Activated T-helper 9 cell treated with anti-CD3 and anti-CD28 coated beads, Interleukin-2, amount 50 U/mL, for 16 hours (primary cell): ENCODE results near the gene PNPLA2.

Experiments used
- DNase-seq: peaks from one replicate; pipeline ENCODE4 v3.0.0-alpha.2; 2020; ENCODE audit warnings: low read depth

The PNPLA2 gene

DNA sequence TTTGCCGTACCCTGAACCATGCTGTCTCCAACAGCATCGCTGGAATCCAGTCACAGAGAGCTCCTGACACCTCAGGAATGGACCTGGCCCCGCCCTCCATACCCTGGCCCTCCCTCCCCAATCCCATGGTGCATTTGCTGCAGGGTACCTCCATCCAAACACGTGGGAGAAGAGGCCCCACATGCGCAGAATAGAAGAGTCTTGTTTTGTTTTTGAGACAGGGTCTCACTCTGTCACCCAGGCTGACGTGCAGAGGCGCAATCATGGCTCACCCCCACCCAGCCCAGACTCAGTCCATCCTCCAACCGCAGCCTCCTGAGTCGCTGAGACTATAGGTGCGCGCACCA lies 2.3 kb upstream of the PNPLA2 start:
- DNase-seq = no peak

DNA sequence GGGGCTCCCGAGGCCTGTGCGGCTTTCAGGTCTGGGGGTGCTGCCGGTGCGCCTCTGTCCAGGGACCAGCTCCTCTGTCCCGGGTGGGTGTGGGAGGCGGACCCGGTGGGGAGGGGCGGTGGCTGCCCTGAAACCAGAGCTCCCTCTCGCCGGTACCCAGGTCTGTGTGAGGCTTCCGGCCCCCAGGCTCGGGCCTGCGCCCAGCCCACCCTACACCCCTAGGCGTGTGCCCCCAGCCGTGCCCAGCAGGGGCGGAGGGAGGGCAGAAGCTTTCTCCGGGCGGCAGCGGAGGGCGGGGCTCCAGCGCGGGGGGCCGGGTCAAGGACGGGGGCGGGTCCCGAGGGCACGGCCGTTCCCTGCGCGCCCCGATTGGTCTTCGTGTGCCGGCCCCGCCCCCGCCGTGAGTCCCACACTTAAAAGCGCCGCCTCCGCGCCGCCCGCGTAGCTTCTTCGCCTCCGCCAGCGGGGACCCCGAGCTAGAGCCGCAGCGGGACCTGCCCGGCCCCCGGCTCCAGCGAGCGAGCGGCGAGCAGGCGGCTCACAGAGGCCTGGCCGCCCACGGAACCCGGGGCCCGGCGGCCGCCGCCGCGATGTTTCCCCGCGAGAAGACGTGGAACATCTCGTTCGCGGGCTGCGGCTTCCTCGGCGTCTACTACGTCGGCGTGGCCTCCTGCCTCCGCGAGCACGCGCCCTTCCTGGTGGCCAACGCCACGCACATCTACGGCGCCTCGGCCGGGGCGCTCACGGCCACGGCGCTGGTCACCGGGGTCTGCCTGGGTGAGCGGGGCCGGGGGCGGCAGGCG lies 616 bp downstream of the PNPLA2 start:
- peak; percentile 84 for DNase-seq

DNA sequence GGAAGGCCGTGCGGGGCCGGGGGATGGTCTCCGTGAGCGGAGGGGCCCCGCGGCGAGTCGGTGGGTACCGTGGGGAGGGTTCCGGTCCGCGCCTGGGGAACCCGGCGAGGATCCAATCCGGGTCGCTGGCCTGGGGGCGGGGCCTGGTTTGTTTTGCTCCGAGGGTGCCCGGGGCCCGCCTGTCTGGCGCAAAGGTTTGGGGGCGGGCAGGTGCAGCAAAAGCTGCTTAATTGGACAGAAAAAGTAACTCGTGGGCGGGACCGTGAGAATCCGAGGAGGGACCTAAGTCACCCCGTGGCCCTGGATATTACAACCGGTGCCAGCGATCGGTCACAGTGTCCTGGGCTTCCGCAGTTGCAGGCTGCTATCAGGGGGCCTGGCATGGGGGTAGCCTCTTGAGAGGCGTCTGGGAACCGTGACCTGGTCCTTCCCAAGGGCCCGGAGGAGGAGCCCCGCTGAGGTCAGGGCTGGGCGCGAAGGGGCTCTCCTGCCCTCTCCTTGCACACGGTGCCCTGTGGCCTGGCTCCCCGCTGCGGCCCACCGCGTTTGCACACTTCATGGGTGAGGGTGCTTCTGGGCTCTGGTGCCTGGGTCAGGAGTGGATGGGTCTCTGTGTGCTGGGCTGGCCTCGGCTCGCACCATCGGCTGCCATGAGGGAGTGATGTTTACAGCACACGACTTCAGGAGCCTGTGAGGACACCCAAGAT lies 1.4 kb downstream of the PNPLA2 start:
- DNase-seq = peak; percentile 86

DNA sequence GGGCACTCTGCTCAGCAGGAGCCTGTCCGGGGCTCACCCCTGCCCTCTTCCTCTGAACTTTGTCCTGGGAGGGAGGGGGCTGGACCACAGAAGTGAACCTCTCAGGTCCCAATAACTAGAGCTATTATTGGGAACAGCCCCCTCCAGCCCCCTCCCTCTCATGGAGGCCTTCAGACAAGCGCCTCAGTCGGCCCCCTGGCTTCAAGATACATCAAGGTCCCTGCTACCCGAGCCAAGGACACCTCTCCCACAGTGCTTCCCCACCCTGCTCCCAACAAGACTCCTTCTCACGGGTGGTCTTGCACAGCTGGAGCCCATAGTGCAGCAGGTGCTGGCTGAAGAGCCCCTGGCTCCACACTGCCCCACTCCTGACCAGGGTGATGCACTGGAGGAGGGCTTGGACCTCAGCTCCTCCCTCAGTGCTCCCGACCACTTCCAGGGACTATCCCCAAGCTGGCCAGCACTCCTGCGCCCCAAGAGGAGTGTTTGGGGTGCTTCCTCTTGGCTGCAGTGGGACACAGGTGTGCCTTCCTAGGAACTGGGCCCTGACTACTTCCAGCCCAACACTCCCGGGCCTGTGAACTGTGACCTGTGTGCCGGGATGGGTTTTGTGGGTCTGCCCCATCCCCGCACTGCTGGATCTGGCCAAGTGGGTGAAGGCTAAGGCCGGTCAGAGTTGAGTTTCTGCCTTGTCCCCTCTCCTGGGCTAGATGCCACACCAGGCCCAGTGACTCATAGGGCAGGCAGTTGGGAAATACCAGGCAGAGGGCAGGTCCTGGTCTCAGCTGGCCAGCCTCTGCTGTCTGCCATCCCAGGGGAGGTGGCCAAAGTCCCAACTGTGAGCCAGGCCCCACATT lies 2.2 kb downstream of the PNPLA2 start:
- DNase-seq = no peak

DNA sequence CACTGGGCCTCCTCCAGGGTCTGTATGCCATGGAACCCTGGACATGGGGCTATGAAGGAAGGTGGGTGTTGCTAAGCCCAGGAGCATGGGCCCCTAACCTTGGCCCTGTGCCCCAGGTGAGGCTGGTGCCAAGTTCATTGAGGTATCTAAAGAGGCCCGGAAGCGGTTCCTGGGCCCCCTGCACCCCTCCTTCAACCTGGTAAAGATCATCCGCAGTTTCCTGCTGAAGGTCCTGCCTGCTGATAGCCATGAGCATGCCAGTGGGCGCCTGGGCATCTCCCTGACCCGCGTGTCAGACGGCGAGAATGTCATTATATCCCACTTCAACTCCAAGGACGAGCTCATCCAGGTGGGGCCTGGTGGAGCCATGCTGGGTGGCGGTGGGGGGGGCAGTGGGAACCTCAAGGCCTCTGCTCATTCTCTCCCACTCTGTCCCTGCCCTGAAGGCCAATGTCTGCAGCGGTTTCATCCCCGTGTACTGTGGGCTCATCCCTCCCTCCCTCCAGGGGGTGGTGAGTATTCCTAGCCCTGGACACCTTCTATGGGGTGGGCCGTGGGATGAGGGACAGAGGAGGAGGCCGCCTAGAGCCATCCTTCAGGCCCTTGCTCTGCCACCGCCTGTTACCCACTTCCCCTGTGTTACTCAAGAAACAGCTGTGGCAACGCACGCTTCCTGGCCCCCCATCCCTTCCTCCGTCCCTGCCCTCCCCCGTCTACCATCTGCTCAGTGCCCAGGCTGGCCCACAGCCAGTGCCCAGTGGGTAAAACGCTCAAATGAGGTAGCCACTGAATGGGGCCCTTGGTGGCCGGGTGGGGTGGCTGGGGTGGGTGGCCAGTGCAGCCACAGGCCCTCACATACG lies 3.0 kb downstream of the PNPLA2 start:
- DNase-seq = no peak

DNA sequence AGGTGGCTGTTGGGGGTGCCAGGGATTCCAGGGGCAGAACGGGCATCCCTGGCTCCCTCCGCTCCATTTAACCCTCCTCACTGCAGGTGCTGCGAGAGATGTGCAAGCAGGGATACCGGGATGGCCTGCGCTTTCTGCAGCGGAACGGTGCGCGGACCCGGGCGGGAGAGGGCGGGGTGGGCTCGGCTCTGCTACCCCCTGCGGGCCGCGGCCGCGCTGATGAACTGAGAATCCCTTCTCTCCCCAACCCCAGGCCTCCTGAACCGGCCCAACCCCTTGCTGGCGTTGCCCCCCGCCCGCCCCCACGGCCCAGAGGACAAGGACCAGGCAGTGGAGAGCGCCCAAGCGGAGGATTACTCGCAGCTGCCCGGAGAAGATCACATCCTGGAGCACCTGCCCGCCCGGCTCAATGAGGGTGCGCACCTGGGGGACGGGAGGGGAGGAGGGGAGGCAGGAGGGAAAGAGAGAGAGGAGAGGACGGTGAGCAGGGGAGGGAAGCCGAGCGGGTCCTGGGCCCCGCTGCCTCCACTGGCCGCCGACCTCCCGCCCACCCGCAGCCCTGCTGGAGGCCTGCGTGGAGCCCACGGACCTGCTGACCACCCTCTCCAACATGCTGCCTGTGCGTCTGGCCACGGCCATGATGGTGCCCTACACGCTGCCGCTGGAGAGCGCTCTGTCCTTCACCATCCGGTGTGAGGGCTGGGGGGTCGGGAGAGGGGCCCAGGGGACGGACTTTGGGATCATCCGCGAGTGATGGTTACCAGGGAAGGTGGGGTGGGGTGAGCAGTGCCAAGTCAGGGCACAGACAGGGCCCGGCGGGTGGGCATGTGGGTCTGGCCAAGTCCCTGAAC lies 5.0 kb downstream of the PNPLA2 start:
- DNase-seq = no peak

DNA sequence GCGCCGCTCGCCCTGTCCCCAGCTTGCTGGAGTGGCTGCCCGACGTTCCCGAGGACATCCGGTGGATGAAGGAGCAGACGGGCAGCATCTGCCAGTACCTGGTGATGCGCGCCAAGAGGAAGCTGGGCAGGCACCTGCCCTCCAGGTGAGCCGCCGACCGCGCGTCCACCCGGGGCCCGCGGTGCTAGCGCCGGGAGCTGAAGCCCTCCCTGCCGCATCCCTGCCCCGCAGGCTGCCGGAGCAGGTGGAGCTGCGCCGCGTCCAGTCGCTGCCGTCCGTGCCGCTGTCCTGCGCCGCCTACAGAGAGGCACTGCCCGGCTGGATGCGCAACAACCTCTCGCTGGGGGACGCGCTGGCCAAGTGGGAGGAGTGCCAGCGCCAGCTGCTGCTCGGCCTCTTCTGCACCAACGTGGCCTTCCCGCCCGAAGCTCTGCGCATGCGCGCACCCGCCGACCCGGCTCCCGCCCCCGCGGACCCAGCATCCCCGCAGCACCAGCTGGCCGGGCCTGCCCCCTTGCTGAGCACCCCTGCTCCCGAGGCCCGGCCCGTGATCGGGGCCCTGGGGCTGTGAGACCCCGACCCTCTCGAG lies 5.7 kb downstream of the PNPLA2 start:
- DNase-seq = no peak

DNA sequence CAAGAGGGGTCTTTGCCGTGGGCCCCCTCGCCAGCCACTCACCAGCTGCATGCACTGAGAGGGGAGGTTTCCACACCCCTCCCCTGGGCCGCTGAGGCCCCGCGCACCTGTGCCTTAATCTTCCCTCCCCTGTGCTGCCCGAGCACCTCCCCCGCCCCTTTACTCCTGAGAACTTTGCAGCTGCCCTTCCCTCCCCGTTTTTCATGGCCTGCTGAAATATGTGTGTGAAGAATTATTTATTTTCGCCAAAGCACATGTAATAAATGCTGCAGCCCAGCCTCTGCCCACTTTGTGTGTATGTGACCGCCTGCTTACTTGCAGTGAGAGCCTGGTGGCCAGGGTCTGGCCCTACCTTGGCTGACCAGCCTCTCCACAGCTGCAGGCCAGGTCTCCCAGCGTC lies 6.2 kb downstream of the PNPLA2 start:
- no peak for DNase-seq

DNA sequence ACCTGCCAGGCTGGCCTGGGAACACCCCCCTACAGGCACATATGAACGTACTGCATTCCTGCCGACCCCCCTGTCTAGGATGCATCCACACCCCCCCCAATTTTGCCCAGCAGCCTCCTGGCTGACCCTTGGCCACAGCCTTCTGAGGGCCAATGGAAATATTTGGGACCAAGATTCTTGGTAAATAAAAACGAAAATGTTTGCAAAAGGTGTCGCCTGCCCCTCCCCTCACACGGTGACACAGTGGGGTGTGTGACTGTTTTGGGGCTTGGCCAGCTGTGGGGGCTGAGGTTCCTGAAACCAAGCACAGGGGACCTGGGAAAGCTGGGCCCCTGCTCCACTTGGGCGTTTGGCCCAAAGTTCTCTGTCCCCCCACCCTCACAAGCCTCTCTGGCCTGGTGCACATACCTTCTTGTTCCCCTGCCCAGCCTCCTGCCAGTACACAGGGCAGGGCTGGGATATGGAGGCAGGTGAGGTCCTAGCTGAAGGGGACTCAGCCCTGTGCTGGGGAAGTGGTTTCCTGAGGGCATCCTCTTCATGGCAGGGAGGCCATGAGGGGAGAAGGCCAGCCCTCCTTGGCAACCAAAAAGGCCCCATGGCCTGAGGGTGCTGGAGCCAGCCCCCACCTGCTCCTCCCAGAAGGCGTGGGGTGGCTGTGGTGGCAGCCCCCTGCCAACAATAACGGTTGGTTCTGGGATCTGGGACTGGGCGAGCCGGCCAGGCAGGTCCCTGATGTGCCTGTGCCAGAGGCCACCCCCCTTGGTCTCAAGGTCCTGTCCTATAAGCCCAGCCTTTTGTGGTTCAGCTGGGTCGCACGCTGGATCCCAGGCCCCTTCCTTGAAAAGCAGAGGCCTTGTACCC lies 6.9 kb downstream of the PNPLA2 start:
- DNase-seq = no peak

DNA sequence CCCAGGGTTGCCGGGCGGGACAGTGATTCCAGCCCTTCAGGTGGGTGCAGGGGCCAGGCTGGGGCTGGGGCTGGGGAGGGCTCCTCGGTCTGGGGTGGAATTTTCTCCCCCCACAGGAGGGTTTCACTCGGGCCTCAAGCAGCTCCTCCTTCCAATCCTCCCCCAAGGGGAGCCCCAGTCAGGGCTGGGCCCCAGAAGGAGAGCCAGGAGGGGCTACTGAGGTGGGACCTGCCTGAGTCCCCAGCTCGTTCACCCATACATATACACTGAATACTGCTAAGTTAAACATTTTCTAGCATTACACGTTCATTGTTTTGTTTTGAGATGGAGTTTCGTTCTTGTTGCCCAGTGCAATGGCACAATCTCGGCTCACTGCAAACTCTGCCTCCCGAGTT lies 7.5 kb downstream of the PNPLA2 start:
- DNase-seq = no peak

DNA sequence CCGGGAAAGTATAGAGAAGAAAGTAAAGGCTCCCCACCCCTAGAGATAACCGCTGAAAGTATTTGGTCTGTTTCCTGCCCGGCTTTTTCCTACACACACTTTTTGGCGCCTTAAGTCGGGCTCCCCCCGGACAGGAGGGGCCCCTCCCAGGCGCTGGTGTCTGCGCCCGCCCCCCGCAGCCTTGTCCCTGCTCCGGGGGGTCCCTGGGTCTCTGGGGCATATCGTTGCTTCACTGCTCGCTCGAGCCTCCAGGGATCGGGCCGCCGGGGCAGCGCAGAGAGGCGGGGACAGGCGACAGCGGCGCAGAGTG lies 8.1 kb downstream of the PNPLA2 start:
- no peak for DNase-seq

DNA sequence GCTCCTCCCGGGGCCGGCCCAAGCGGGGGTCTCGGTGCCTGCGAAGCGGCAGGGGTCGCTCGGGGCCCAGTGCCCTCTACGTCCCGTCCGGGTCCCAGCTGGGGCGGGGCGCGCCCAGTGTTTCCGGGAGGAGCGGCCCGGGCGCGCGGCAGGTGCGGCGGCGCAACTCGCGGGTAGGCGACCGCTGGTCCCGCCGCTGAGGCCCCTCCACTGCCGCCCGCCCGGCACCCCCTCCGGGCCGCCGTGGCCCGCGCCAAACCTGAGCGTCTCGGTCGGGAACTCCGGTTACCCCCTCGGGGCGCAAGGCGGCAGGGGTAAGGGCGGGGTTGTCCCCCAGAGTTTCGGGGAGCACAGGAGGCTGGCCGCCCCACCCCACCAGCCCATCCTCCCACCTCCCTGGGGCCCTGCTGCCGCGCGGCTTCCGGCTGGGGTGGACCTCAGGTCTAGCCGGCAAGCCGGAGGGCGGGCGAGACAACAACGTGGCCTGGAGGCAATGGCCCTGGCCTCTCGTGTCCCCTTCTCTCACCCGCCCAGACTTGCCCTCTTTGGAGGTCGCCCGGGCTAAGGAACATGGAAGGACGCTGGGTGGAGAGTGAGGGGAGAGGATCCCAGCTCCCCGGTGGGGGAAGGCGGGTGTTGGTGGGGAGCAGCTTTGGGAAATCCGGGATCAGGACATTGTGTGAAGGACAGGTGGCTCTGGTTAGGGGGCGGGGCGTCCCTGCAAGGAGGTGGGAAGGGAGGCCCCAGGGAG lies 8.6 kb downstream of the PNPLA2 start:
- DNase-seq = no peak

DNA sequence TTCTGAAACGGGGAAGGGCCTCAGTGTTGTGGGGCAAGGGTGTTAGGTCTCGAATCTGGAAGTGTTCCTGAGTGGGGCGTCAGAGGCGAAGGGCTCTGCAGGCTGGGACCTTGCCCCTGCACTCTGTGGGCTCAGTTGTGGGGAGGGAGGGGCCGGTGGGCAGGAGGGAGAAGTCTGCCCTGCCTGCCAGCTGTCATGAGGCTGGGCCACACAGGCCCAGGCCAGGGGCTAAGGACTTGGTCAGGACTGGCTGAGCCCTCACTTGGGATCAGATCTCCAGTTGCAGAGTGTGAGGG lies 9.1 kb downstream of the PNPLA2 start, which contains the start of gene CRACR2B:
CRACR2B (plus strand) TSS at position 23 of the 296 bp plus-strand sequence. CDS start 689 bp downstream, outside the sequence.
- no peak for DNase-seq

DNA sequence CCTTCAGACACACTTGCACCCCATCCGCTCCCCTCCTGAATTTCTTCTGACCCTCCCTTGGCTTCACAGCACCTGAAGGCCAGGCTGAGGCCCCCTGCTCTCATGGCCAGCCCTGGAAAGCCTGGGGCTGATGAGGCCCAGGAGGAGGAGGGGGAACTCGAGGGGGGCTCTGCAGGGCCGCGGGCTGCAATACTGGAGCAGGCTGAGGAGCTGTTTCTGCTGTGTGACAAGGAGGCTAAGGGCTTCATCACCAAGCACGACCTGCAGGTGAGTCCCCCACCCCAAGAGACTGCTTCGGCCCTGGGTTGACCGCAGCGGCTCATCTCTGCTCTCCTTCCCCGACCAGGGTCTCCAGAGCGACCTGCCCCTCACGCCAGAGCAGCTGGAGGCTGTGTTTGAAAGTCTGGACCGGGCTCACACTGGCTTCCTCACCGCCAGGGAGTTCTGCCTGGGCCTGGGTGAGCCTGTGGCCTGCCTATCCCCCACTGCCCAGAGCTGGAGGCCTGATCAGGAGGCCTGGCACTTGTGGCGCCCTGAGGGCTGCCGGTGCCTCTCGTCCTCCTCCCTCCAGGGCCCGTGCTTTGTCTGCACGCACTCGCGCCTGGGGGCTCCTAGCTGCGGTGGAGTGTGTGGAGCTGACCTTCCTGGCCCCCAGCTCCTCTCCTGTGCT lies 9.9 kb downstream of the PNPLA2 start:
- DNase-seq = no peak

DNA sequence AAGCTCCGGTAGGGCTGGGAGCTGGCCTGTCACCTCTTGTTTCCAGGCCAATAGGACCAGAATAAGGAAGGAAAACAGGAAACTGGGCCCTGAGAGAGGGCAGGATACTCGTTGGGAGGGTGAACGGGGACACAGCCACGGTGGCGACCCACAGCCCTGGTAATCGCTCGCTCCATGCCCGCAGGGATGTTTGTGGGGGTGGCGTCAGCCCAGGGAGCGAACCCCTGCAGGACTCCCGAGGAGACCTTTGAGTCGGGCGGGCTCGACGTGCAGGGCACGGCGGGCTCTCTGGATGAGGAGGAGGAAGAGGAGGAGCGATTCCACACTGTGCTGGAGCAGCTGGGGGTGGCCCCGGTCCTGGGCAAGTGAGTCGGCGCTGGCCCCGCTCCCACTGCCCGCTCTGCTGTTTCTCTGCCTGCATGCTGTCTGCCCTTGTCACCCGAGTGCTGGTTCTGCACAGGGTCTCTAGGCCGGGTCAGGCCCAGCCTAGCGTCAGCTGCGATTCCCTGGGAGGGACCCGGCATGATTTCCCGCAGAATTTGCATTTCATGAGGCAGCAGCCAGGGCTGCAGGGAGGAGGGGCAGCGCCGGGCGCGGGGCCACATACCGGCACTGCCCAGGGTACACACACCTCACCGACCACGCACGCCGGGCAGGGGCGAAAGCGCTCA lies 10.6 kb downstream of the PNPLA2 start:
- no peak for DNase-seq

DNA sequence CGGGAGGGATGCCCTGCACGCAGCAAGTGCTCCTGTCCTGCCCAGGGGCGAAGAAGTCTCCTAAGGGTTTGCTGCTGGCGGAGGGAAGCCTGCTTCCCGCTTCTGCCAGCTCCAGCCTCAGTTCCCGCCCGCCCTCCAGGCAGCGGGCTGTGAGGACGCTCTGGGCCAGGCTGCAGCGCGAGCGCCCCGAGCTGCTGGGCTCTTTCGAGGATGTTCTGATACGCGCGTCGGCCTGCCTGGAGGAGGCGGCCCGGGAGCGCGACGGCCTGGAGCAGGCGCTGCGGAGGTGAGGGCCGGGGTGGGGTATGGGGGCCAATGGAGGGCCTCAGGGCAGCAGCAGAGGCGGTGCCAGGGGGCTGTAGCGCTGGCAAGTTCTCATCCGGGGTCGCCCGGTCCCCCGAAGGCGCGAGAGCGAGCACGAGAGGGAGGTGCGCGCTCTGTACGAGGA lies 11.2 kb downstream of the PNPLA2 start:
- DNase-seq = no peak

DNA sequence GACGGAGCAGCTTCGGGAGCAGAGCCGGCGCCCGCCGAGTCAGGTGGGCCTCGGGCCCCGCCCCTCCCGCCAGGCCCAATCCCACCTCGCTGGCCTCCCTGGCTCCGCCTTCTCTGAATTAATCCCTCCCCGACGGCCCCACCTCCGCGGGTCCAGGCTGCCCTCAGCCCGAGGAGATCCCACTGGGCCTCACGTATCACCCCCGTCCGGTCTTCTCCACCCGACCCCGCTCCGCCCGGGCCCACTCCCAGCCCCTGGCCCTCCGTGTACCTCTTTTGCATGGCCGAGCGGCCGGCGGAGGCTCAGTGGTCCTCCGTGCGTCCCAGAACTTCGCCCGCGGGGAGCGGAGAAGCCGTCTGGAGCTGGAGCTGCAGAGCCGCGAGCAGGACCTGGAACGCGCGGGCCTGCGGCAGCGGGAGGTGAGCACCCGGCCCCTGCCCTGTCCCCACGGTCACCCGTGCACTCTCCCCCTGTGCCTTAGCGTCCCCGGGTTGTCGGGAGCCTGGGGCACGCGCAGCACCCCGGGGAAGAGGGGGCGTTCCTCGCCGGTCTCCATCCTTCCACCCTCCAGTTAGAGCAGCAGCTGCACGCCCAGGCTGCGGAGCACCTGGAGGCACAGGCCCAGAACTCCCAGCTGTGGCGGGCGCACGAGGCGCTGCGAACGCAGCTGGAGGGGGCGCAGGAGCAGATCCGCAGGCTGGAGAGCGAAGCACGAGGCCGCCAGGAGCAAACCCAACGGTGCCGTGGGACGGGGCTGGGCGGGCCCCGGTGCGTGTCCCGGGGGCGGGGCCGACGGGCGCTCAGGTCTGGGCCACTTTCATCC lies 11.8 kb downstream of the PNPLA2 start:
- no peak for DNase-seq
